ENCODE results near the gene NMNAT3.

- TF ChIP-seq EZH2 (IDR thresholded peaks at IDR 0.05) = no peak
- no peak for TF ChIP-seq CTCF (IDR thresholded peaks at IDR 0.05)
Measured at GRCh38 chr3:139587797-139588196, 90.0 kb downstream of the NMNAT3 start.

Data from neural progenitor cell (in vitro differentiated cells).